HG03175 (cell line): ENCODE measurements around the gene TRIM62.
A peak's percentile ranks its signal among the peaks of the same experiment; 100 is the strongest.
"Not testable (repeated sequence)": the region's sequence is repeated elsewhere in the genome, so short reads cannot be mapped to it uniquely, and the experiment has no call there.

ENCODE experiments used
- ATAC-seq: cut with Tn5 transposase; IDR thresholded peaks from one replicate; pipeline ENCODE4 v1.9.1; 2021; ENCODE audit warnings: mild to moderate bottlenecking, moderate library complexity; ENCODE audit not compliant: unreplicated experiment

TRIM62 gene

GRCh38 chr1:33117440-33118085 is 64.3 kb downstream of the TRIM62 start:
- no peak for ATAC-seq

GRCh38 chr1:33111965-33112364 is 69.9 kb downstream of the TRIM62 start:
- no peak for ATAC-seq

GRCh38 chr1:33110477-33110876 is 71.4 kb downstream of the TRIM62 start:
- ATAC-seq, result no peak

- not testable (repeated sequence) for ATAC-seq
These were observed 81.8 kb downstream of the TRIM62 start for GRCh38 chr1:33100119-33100415.

GRCh38 chr1:33099290-33100118 is 82.3 kb downstream of the TRIM62 start:
- peak; percentile 79 for ATAC-seq

GRCh38 chr1:33098371-33098770 is 83.5 kb downstream of the TRIM62 start:
- ATAC-seq, result no peak

- no peak for ATAC-seq
These were observed 84.1 kb downstream of the TRIM62 start for GRCh38 chr1:33097762-33098161.

- ATAC-seq, result no peak
These were observed 84.7 kb downstream of the TRIM62 start for GRCh38 chr1:33097137-33097611.

- ATAC-seq, result no peak
These were observed 85.4 kb downstream of the TRIM62 start for GRCh38 chr1:33096363-33097005.
